GM18520 (cell line): Measurements from ENCODE around the gene FAM83B.
"Not testable (repeated sequence)": the region's sequence is repeated elsewhere in the genome, so short reads cannot be mapped to it uniquely, and the experiment has no call there.

Experiments
- ATAC-seq: cut with Tn5 transposase; IDR thresholded peaks from one replicate; pipeline ENCODE4 v1.9.1; 2021; ENCODE audit not compliant: unreplicated experiment

The FAM83B gene, protein sequence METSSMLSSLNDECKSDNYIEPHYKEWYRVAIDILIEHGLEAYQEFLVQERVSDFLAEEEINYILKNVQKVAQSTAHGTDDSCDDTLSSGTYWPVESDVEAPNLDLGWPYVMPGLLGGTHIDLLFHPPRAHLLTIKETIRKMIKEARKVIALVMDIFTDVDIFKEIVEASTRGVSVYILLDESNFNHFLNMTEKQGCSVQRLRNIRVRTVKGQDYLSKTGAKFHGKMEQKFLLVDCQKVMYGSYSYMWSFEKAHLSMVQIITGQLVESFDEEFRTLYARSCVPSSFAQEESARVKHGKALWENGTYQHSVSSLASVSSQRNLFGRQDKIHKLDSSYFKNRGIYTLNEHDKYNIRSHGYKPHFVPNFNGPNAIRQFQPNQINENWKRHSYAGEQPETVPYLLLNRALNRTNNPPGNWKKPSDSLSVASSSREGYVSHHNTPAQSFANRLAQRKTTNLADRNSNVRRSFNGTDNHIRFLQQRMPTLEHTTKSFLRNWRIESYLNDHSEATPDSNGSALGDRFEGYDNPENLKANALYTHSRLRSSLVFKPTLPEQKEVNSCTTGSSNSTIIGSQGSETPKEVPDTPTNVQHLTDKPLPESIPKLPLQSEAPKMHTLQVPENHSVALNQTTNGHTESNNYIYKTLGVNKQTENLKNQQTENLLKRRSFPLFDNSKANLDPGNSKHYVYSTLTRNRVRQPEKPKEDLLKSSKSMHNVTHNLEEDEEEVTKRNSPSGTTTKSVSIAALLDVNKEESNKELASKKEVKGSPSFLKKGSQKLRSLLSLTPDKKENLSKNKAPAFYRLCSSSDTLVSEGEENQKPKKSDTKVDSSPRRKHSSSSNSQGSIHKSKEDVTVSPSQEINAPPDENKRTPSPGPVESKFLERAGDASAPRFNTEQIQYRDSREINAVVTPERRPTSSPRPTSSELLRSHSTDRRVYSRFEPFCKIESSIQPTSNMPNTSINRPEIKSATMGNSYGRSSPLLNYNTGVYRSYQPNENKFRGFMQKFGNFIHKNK

DNA sequence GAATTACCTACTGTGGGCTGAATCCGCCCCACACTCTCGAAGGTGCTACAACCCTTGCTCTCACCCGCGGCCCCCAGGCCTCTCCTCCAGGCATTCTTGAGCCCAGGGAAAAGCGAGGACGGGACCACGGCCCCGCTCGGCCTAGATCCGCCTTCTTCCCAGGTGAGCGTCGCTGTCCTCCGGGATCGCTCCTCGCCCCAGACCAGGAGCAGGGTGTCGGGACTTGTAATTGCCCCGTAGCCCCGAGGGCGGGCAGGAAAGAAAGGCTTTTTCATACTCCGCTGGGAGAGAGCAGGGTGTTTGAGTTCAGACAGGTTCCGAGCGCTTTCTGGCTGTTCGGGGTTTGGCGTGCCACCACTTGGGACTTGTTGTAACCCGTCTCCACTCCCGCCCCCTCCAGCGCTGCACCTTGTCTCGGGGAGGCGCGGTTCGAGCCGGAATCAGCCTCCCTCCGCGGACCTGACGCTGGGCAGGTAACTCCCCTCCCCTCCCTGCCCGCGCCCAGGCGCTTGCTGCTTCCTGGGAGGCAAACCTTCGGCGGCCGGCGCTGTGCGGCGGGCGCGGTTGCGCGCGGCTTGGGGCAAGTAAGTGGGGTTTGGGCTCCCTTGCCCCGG, at the start of gene FAM83B:
Gene FAM83B (plus strand): TSS at position 529 of the 614 bp plus-strand sequence. CDS start 23,476 bp downstream, outside the sequence.
- no peak for ATAC-seq

DNA sequence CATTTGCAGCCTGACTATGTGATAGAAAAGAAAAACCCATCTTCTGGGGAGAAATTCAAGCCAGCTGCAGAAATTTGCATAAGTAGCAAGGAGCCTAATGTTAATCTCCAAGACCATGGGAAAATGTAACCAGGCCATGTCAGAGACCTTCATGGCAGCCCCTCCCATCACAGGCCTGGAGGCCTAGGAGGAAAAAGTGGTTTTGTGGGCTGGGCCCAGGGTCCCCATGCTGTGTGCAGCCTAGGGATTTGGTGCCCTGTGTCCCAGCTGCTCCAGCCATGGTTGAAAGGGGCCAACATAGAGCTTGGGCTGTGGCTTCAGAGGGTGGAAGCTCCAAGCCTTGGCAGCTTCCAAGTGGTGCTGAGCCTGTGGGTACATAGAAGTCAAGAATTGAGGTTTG, 49.7 kb upstream of the FAM83B start:
- not testable (repeated sequence) for ATAC-seq

DNA sequence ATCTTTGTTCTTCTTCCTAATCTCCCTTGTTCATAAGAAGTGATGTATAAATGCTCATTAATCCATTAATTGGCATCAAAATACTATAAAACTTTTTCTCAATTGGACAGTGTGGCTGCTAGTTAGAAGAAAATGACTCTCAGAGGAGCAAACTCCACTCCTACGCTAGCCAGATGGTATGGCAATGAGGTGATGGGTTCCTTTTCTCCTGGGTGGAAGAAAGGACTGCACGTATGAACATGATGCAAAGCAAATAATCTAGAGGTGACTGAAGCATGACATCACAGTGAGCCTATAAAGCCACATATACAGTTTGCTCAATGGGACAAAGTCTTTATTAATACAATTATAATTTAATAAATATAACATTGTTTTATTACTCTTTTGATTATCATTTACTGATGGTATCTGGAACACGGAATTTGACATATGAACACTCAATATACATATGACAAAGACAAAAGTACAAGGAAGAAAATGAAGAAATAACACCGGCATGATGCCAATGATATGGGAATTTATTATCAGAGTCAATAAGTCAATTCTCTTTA, 46.4 kb upstream of the FAM83B start:
- no peak for ATAC-seq

DNA sequence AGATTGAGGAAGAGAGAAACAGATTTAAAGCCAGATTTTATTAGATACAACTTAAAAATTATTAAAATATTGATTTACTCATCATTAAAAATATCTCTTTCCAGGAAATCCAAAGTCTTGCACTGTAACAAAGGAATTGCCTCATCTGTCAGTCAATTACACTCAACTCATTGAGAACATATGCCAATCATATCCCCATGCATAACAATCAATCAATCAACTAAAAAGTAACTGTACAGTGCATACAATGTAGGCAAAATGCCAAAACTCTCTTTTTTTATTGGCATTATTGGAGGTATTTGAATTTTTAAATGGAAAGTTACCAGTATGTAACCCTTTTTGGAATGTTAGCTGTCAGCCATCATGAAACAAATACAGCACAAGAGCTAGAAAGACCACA, 45.3 kb upstream of the FAM83B start:
- no peak for ATAC-seq

DNA sequence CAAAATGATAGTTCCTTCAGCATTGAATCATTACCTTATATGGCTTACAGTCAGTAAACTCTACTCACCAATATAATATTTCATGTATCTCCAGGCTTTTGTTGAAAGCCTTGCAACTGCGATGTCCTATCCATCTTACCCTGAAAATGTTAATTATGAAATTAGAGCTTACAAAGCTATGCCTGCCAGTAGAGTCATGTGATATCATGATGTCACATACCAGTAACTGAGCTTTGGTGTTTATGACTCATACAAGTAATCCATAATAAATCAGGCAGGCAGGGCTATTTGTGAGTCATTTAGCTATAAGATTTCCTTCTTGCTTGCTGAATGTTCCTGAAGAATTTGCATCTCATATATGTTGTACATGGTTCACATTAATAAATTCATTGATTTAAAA, 44.9 kb upstream of the FAM83B start:
- no peak for ATAC-seq

DNA sequence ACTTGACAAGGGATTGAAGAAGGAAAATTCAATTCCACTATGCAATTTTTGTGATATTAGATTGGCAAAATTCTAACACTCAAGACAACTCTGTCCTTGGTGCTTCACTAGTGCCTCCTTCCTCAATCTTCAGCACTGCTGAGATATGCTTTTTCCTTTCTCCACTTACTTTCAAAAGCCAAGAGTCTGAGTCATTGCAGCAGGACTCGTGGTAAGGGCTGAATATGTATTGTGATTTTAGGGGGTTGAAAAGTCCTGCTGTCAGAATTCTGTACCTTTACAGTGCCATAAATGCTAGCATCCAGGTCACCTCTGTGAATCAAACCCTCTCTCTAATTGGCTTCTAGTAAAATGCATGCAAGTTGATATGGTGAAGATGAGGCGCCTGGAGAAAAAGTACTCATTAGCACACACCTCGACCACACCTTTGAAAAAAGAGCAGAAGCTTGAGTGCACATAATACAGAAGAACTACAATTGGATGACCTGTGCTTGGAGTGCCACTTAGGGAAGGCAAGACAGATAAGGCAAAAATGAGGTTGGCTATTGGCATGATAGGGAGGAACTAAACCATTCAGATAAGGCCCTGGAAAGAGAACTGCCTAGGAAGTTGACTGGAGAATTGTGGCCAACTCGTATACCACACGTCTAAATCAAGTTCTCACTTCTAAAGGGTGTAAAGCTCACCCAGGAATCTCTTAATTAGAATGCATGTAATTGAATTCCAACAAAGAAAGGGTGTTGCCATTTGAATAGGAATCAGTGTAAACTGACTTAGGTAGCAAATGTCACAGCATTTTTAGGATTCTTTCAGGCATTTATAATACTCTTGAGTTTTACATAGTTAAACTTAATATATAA, 43.6 kb upstream of the FAM83B start:
- no peak for ATAC-seq

DNA sequence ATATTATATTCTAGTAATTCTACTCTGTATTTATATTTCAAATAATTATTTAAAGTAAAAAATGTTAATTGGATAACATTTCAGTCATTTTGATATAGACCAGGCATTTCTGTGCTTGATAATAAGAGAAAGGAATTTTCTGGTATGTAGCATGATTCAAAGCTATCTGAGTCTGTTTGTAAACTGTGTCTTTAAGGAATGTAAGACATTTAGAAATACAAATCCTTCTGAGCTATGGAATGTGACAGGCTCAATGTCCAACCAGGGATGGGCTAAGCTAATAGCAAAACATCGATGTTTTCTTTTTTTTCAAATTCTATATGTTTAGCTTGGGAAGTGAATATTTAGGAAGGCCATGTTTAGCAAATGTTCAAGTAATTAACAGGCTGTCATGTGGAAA, 41.5 kb upstream of the FAM83B start:
- ATAC-seq = no peak

DNA sequence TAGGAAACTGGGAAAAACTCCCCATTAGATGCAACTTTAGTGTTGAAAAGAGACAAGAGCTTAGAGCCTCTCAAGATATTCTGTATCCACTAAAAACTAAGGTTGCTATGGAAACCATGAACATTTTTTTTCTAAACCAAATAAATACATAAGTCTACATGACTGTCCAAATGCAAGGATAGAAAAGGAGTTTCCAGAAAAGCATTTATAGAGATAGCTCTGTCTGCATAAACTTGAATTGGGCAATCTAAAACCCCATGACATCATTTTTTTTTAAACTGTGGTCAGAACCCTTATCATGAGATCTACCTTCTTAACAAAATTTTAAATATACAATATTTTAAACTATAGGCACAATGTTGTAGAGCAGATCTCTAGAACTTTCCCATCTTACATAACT, 36.4 kb upstream of the FAM83B start:
- ATAC-seq = no peak

DNA sequence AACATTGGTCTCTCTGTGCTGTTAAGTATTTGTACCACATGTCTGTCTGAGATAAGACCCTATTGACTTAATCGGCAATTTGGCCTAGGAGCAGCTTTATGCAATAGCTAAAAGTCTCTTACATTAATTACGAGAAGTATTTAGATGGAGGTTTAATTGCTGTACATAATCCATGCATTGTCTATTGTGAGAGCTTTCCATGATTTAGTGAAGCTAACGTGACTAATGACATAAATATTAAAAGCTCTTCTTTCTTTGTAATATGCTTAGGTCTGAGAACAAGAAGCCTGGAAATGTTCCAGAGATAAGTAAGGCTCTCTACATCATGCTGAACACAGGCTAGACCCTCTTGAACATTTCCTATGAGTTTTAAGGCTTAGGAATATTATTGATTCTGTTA, 32.7 kb upstream of the FAM83B start:
- no peak for ATAC-seq

DNA sequence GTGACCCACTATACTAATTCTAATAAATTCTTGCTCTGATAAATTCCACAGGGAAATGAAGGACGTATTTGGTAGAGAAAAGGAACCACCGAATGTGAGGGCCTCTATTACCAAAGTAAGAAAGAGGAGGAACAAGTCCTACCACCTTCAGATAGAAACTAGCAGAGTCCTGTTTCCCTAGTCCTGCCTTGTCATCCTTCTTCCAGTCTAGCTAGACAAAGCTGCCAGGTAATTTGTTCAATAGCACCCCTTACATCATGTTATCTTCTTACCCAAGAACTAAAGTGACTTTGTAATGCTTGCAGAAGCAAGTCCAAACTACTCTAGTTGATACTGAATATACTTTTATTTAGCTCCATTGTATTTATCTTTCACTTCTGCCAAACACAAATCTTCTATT, 29.3 kb upstream of the FAM83B start:
- ATAC-seq = no peak

DNA sequence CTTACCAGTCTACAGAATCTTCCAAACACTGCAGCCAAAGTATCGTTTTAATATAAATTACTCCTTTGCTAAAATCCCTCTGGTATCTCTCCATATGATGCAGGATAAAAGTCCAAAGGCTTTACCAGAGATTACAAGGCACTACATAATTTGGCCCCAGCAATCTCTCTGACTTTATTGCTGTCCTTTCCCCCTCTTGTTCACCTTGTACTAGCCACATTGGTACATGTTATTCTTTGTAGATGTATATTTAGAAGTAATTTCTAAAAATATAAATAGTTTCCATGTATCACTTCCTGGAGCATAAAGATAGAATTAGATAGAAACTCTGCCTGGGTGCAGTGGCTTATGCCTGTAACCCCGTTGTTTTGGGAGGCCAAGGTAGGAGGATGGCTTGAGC, 28.7 kb upstream of the FAM83B start:
- no peak for ATAC-seq

DNA sequence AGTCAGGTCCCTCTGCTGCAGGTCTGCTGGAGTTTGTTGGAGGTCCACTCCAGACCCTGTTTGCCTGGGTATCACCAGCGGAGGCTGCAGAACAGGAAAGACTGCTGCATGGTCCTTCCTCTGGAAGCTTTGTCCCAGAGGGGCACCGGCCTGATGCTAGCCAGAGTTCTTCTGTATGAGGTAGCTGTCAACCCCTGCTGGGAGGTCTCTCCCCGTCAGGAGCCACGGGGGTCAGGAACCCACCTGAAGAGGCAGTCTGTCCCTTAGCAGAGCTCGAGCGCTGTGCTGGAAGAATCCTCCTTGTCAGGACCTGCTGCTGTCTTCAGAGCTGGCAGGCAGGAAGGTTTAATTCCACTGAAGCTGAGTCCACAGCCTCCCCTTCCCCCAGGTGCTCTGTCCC, 22.3 kb upstream of the FAM83B start:
- not testable (repeated sequence) for ATAC-seq

DNA sequence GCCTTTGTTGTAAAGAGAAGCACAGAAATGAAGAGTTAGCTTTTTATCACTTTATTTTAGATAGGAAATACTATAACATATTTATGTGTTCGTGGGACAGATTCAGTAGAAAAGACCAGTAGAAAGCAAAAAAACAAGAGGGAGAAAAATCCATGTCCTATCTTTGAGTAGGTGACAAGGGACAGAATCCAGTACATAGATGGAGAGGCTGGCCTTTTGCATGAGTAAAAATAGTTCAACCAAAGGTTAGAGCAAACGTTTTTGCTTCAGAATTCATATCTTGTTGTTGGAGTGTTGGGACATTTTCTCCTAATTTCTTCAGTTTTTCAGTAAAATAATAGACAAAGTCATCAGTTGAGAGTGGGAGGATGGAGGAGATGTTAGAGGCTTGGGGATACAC, 19.6 kb upstream of the FAM83B start:
- no peak for ATAC-seq

DNA sequence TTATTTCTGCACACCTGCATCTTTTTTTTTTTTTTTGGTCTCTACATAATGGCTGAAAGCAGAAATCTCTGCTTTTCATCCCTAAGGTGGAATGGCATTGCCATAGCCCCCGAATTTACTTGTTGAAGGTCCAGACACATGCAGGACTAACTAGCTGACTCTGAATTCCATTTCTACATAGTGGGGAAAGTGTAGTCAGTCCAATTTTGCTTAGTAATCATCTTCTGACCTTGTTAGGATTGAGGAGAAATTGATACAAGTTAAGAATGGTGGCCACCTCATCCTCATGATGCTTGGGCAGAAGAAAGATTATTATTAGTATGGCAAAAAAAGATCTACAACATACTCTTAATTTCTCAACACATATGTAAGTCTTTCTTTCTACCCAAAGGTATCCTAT, 16.4 kb upstream of the FAM83B start:
- no peak for ATAC-seq

DNA sequence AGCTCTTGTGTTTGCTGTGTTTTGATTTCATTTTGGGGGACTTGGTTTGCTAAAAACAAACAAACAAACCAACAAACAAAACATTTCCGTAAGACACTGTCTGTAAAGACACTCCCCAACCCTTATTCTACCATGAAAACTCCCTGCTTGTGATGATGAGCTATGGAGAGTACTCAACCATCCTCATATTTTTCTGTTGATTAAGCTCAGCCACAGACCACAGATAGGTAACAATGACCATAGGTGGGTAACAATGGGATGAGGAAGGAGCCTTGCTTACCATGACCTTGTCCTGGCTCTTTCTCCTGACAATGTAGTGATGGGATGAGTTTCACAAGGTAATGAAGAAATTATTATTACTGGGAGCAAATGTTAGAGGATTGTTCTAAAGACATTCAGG, 11.4 kb upstream of the FAM83B start:
- no peak for ATAC-seq

DNA sequence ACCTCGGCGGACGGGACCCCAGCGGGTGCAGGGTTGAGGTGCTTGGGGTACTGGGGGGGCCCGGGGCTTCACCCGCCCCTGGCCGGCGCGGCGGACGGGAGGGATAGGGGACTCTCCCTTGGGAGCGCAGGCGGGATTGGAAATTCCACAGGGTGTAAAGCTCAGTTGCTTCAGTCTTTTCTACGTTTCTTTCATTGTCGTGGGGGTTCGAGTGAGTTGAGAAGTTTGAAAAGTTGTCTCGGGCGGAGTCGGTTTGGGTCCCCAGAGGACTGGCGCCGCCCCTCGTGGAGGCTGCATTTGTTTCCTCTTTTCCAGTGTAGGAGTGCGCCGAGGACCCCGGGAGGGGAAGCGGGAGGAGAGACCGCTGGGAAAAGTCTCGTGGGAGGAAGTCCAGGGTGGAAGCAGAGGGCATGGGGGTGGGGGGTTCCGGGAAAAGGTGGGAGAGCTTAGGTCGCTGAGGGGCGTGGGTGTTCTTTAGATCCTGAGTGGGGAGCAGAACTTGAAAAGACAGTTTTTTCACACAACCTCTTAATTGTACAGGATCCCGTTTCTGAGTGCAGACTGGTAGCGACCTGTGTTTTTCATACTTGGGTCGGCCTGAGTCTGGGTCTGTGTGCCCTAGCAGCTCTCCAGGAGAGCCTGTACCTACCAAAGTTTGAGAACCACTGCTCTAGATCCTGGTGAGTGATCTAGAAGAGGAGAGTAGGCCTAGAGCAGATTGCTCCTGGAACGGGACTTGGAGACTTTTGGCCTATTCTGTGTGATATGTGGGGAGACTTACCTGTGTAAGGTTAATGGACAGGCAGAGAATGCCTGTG, 495 bp downstream of the FAM83B start:
- ATAC-seq = no peak

DNA sequence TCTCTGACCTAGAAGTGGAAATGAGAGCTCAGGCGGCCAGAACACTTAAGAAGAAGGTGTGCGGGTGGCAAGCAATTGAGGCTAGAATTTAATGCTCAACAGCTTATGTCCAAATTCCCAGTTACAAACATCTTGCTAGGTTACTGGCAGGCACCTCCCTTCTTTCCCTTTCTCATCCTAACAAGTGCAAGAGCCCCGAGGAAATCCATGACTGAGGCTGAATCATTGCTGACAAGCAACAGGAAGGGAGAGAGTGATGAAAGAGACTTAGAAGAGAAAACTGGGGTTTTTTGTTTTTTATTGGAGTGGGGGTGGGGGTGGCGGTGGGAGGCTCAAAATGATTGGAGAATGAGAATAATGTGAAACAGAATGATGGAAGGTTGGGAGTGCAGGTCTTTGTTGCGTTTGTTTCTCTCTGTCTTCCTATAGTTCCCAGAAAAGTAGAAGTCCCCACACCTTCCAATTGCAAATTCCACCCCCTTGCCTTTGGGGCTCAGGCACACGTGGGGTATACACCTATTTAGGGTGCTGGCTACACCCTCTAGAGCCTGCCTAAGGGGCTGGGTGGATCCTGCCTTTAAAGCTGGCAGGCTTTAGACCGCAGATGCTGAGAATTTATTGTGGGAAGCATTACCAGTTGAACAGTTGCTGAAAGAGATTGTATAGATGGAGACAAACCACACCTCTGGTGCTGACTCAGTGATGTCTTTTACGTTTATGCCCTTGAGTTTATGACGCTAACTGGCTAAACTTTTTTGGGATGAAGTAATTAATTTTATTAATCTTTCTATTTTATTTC, 1.4 kb downstream of the FAM83B start:
- no peak for ATAC-seq

DNA sequence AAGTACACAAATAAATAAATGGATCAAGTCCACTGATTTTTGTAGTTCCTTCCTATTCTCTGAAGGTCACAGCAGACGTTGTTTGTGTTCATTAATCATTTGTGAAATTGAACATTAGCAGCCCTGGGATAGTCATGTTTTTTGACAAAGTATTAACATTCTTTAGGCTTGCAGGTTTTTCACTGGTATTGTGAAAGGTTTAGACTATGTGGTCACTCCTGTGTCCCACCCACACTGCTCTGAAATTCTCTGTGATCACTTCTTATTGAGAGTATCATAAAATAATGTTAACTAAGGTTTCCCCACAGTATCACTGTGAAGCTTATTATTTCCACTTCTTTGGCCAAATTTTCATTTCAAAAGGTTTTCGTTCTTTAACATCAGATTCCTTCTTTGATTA, 3.5 kb downstream of the FAM83B start:
- no peak for ATAC-seq

DNA sequence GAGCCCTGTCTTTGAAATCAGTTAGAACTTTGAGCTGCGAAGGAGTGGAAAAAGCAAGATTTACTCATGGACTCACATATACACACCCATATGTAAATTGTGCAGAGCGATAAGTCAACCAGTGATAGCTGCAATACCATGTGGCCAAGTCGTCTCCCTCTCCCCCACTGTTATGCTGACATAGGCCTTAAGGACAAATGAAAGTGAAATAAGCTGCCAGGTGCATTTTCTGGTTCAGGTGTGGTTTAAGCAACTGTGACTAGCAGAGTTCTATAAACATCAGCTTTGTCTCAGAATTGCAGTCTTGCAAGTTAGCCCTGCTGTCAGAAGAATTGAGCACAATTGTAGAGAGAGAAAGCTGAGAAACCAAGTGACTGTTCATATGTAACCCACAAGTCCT, 9.6 kb downstream of the FAM83B start:
- ATAC-seq = no peak
